GM18520 (cell line): ENCODE measurements around the gene GJB6.

ENCODE experiments used
- ATAC-seq: cut with Tn5 transposase; IDR thresholded peaks from one replicate; pipeline ENCODE4 v1.9.1; 2021; ENCODE audit not compliant: unreplicated experiment

The GJB6 gene

DNA sequence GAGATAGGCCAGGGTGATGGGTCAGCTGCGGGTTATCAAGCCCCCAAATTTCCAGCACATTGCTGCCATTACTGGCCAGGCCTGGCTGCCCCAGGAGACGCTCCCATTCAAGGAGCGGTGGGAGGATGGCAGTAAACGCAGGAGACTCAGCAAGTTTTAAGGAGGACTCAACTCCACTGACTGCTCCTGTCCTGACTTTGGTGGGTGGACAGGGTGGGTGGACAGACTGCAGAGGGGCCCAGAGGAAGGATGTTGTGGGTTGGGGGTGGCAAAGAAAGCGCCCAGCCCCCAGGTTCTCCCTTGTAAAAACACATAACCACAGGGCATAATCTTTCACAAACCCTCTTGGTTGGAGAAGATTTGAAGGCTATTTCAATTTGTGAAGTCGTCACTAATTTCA, 4.4 kb downstream of the GJB6 start:
- ATAC-seq, result no peak

DNA sequence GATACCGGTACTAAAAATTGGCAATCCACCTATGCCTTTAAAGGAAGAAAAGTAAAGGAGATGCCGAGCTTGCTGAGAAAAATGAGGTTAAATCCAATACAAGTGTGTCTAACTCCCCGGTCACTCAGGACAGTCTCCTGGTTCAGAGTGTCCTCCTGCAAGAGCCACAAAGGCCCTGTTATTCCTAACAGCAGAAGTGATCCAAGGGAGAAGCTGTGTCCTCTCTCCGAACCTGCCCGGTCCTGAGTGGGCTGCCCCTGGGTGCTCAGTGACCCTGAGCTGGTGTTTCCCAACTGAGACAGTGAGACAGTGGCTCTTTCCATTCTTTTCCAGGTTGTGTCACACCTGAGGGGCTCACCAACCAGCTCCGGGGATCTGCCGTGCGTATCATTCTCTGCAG, 4.8 kb downstream of the GJB6 start:
- no peak for ATAC-seq

GRCh38 chr13:20222553-20222952, 9.6 kb downstream of the GJB6 start:
- ATAC-seq, result no peak

DNA sequence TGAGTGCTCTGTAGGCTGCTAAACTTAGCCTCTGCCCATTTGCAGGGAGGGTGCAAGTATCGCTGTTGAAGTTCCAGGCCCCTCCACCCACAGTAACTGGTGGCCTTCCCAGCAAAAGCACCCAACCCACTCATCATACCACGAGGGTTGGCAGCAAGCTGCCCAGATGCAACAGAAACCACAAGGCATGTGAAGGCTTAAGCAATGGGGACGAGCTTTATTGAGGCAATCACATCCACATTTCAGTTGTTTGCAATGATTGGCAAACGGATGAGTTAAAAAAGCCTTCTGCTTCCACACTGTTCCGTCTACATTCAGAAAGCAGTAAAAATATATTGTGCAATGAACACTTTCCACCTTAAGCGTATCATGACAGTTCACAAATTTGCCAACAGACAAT, 10.3 kb downstream of the GJB6 start:
- ATAC-seq, result no peak

DNA sequence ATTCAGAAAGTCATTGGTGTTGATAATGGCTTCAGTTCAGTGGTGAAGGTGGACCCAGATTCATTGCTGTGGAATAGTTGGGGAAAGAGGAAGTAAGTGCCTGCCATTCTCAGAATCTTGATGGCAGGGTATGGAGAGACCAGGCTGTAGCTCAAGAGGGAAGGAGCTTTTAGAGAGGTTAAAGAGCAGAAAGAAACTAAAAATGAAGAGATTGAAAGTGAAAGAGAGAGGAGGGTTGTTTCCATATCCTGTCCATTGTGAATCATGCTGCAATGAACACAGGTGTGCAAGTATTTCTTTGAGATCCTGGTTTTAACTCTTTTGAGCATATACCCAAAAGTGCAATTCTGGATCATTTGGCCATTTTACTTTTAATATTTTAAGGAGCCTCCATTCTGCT, 12.5 kb downstream of the GJB6 start:
- no peak for ATAC-seq

DNA sequence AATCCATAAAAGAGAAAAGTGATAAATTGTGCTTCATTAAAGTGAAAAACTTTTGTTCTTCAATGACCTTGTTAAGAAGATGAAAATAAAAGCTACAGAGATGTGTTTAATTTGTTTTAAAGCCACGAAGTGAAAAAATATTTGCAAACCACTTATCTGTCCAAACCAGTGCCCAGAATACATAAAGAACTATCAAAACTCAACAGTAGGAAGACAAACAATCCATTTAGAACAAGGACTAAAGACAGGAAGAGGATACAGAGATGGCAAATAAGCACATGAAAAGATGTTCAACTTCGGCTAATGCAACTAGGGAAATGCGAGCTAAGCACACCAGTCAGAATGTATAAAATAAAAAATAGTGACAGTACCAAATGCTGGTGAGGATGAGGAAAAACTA, 15.0 kb downstream of the GJB6 start:
- no peak for ATAC-seq

DNA sequence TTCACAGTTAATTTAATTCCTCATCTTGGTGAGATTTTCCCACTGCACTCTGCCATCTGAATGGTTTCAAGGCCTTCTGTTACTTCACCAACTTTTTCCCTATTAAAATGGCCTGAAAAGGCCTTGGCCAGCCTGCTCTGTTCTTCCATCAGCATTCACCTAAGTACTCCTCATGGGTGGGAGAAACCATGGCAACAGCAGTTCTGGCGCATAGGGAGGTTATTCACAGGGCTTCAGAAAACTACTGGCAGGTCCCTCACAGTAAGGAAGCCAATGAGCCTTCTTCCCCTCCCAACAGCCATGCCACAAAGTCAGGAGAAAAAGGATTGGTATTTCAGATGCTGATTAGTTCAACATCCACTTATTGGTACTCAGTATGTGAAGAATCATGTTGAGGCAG, 22.2 kb downstream of the GJB6 start:
- ATAC-seq, result no peak

GRCh38 chr13:20206698-20207235, 25.4 kb downstream of the GJB6 start:
- no peak for ATAC-seq

- no peak for ATAC-seq
Measured at GRCh38 chr13:20206065-20206697, 25.9 kb downstream of the GJB6 start.

DNA sequence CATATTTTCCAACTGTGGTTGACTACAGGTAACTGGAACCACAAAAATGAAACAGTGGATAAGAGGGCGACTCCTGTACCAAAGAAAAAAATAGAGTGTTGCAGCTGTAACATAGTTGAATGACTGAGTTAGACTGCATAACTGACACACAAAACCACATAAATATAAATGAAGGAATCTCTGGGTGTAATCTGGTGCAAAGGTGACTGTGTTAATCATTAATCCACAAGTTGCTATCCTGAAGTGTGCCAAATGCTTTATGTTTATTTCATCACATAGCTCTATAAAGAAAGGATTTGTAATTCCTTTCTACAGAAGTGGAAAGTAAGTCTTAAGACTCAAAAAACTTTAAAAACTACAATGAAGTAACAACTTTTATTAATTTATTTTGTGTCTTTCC, 33.3 kb downstream of the GJB6 start:
- no peak for ATAC-seq

DNA sequence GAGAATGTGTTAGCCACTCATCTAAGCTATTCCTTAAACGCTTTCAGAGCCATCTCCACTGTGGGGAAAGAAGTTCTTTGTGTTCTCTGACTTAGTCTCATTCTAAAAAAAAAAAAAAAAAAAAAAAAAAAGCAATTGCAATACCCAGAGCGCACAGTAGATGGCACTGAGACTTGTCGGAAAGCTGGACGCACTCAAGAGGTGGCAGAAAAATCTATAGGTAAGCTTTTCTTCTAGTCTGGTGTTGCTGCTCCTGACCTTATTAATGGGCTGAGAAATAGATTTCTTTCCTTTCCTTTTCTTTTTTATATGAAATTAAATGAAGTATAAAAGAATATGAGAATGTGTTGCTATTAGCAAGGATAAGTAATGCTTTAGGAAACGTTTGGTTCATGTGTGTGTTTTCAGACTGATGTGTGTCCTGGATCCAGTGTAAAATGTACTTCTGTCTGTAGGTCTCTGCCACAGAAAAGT, 34.7 kb downstream of the GJB6 start:
- ATAC-seq, result no peak

- no peak for ATAC-seq
Measured at GRCh38 chr13:20195801-20196200, 36.3 kb downstream of the GJB6 start.

GRCh38 chr13:20193907-20194631, 38.0 kb downstream of the GJB6 start:
- ATAC-seq, result no peak

DNA sequence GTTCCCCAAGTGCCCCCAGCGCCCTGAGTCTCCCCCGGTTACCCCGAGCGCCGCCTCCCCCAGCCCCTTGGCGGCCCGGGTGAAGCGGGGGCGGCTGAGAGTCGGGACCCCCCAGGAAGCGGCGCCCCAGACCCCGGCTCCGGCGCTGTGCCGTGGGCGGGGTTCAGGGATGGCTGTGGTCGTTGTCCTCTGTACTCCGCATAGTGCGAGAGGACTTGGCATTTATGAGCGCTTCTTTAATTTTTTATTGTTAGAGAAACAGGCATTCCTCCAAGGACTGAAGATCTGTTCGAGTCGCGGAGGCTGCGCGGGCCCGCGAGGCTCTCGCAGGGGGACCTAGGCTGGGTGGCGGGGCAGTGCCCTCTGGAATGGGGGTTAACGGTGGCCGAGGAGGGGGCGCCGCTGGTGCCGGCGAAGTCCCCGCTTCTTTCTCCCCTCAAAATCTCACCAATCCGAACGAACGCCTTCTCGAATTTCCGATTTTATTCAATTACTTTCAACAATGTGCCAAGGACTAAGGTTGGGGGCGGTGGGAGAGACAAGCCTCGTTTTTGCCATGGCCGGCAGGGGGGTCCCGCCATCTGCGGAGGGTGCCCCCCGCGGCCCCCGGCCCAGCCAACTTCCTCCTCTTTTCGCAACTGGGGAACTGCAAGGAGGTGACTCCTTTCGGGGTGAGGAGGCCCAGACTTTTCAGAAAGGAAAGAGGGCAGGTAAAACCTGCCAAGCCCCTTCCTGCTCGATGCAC, 38.8 kb downstream of the GJB6 start:
- no peak for ATAC-seq

- ATAC-seq, result no peak
Measured at GRCh38 chr13:20192836-20193161, 39.3 kb downstream of the GJB6 start, which contains the start of gene GJB2. Gene GJB2, minus strand, starts transcription at chr13:20192938. Its CDS starts 3,357 bp downstream, at chr13:20189581.

DNA sequence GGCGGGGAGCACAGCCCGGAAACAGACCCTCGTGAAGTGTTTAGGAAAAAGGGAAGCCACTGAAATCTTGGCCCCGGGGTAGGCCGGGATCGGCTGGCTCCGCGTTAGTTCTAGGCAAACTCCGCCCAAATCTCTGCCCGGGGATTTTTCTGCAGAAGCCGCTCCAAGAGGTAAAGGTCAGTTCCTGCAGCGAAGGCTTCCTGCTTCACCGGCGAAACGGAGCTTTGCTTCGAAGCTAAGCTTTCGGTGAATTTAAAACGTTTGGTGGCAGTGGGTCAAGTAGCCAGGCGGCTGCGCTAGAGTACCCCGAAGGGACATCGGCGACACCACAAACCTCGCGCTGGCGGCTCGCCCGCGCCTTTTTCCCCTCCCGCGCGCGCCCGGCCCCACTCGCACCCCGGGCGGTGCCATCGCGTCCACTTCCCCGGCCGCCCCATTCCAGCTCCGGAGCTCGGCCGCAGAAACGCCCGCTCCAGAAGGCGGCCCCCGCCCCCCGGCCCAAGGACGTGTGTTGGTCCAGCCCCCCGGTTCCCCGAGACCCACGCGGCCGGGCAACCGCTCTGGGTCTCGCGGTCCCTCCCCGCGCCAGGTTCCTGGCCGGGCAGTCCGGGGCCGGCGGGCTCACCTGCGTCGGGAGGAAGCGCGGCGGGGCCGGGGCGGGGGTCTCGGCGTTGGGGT, 39.8 kb downstream of the GJB6 start:
- ATAC-seq, result no peak

GRCh38 chr13:20191311-20192157, 40.6 kb downstream of the GJB6 start:
- no peak for ATAC-seq

GRCh38 chr13:20190481-20191310, 41.4 kb downstream of the GJB6 start:
- ATAC-seq, result no peak

DNA sequence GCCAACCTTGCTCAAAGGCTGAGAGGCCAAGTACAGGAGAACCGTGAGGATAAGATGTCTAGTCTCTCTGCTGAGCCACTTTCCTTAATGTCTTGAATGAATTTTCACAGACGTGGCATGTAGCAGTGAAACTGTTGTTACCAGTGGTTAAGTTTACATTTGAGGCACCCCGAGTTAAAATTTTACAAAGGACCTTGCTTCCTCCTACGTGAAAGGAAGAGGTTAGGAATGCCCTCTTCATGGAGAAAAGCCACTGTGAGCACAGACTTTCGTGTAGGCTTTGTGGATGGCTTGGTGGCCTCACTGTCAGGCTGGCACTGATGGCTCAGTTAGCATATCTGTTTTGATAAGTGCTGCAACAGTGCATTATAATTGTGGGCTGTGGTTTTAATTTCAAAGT, 42.0 kb downstream of the GJB6 start:
- no peak for ATAC-seq
